ENCODE measurements around the gene ARSJ. TPM values are rescaled to one million over a fixed set of nuclear protein-coding genes. Genes with fewer than 3 reads are reported as not detected.

Gene ARSJ
- total and polyA plus RNA-seq, 11 donors, result 0.30 to 7.0 (median 1.7) TPM

DNA sequence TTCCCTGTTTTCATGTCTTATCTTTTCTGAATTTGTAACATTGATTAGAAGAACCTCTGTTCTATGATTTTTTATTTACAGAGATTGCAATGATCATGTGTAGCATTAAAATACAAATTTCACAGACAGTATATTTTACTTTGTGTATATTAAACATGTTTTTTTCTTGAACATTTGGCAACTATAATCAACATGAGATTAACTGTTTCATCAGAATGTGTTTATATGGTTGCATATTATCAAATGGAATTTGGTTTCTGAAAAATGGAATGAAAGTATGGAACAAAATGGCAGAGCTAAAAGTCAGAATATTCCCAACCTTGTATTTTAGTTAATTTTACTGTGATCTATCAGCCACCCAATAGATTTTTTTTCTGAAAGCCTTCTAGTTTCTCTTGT, 19.9 kb downstream of the ARSJ start:
- H3K36me3 ChIP-seq, result no peaks in the 10 kb centered on the region
- ATAC-seq (no peak), DNase-seq (no peak)
- intact Hi-C loops (cut with DNase I), result loop anchor here in 5 of 10 donors (10.0 kb wide), 3 partner anchors 115 to 425 kb away; no protein-coding TSS in a partner anchor
- TF ChIP-seq, protein P1, sequence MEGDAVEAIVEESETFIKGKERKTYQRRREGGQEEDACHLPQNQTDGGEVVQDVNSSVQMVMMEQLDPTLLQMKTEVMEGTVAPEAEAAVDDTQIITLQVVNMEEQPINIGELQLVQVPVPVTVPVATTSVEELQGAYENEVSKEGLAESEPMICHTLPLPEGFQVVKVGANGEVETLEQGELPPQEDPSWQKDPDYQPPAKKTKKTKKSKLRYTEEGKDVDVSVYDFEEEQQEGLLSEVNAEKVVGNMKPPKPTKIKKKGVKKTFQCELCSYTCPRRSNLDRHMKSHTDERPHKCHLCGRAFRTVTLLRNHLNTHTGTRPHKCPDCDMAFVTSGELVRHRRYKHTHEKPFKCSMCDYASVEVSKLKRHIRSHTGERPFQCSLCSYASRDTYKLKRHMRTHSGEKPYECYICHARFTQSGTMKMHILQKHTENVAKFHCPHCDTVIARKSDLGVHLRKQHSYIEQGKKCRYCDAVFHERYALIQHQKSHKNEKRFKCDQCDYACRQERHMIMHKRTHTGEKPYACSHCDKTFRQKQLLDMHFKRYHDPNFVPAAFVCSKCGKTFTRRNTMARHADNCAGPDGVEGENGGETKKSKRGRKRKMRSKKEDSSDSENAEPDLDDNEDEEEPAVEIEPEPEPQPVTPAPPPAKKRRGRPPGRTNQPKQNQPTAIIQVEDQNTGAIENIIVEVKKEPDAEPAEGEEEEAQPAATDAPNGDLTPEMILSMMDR (IDR thresholded peaks at IDR 0.05), result no peak
- no peak for TF ChIP-seq POLR2A (IDR thresholded peaks at IDR 0.05)
- H3K4me1 ChIP-seq, result peaks cover 0 to 12% (median 0%) of the 10 kb centered on the region in 12 donors
- no peaks in the 10 kb centered on the region for H3K9me3 ChIP-seq
- no peaks in the 10 kb centered on the region for H3K27me3 ChIP-seq
- peak overlapping the region in 2 of 12 donors; percentile 8 to 22 for H3K27ac ChIP-seq
- H3K4me3 ChIP-seq, result no peak overlapping the region

DNA sequence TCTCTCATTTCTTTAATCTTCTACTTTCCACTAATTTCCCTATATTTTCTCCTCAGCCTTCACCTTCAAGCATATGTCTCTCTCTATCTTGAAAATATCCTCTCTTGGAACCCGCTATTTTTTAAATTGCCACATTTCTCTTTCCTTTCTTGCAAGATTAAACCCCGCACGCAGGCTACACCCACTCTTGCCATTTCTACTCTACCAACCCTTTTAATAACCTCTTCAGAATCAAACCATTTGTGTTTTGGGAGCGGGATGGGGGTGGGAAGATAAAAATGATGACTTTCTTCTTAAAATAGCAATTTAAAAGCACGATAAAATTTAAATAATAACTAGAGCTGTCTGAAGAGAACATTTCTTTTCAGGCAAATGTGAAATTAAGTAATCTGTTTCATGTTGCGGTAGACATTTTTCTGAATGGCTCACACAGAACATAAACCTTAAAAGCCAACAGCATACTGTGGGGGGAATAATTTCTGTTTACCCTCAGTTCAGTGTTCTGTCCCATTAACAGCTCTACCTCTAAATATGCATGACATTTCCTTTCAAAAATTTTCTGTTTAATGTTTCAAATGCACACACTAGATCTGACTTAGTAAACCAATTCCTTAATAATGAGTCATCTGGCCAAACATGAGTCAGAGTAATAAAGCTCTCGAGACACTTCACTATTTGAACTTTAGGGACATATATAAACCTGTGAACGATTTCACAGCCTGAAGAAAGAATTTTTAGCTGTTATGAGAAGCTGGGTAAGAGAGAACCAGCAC, 20.5 kb downstream of the ARSJ start:
- peak in 3 of 4 donors; percentile 56 to 86 (median 58) for ATAC-seq

DNA sequence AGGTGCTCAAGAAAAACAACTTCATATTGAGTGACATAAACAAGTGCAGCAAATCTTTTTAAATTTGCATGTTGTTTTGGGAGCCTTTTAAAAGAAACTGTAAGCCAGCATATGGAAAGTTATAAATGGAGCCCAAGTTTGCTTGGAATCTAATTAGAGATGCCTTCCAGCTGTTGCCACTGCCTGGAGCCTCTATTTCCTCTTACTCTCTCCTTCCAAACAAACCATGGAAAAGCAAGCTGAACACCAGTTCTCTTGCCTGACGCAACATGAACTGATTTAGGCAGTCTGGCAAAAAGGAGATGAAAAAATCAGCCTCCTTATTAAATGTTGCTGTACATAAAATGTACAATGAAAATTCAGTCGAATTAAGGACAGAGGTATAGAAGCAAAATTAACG, 21.5 kb downstream of the ARSJ start:
- Histone ChIP-seq H3K36me3 (no peaks in the 10 kb centered on the region), H3K27me3 (no peaks in the 10 kb centered on the region), H3K27ac (no peak overlapping the region), H3K4me3 (no peak overlapping the region), H3K4me1 (peaks cover 0 to 12% (median 0%) of the 10 kb centered on the region in 12 donors), H3K9me3 (no peaks in the 10 kb centered on the region)
- ATAC-seq (peak in 2 of 4 donors; percentile 42 to 51), DNase-seq (no peak)
- 82 to 87% (median 87%) methylated on average over 3 of the region's 3 CpGs for WGBS, 4 donors
- intact Hi-C loops (cut with DNase I), result loop anchor here in 5 of 10 donors (10.0 kb wide), 3 partner anchors 117 to 427 kb away; no protein-coding TSS in a partner anchor
- TF ChIP-seq, protein P1 (IDR thresholded peaks at IDR 0.05), result no peak
- TF ChIP-seq POLR2A (IDR thresholded peaks at IDR 0.05), result no peak

More for the DNA sequence above, 20.5 kb downstream of the ARSJ start:
- DNase-seq, result no peak
- H3K4me1 ChIP-seq, result peaks cover 0 to 12% (median 0%) of the 10 kb centered on the region in 12 donors
- WGBS, 4 donors, result 59 to 65% (median 61%) methylated on average over 8 of the region's 8 CpGs
- H3K36me3 ChIP-seq, result no peaks in the 10 kb centered on the region
- H3K9me3 ChIP-seq, result no peaks in the 10 kb centered on the region
- peak overlapping the region in 1 of 12 donors; percentile 6 for H3K4me3 ChIP-seq
- intact Hi-C loops (cut with DNase I), result loop anchor here in 5 of 10 donors (10.0 kb wide), 3 partner anchors 116 to 426 kb away; no protein-coding TSS in a partner anchor
- TF ChIP-seq, protein P1 (IDR thresholded peaks at IDR 0.05), result no peak
- TF ChIP-seq POLR2A (IDR thresholded peaks at IDR 0.05), result no peak
- H3K27me3 ChIP-seq, result no peaks in the 10 kb centered on the region
- H3K27ac ChIP-seq, result peak overlapping the region in 2 of 12 donors; percentile 8 to 22

DNA sequence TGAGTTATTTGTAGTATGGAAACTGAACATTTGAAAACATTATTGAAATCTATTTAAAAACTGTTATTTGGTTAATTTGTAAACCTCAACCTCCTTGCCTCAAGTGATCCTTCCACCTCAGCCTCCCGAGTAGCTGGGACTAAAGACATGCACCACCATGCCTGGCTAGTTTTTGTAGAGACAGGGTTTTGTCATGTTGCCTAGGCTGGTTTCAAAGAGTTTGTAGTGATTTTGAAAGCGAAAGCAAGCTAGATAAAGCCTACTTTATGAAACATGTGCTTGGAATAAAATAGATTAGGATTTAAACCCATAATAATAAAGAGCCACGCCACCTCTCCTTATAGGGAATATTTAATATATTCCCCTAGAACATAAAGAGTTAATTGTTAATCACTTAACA, 23.5 kb downstream of the ARSJ start:
- no peak overlapping the region for H3K4me3 ChIP-seq
- 82 to 92% (median 88%) methylated on average over 3 of the region's 3 CpGs for WGBS, 4 donors
- H3K27me3 ChIP-seq, result no peaks in the 10 kb centered on the region
- H3K27ac ChIP-seq, result no peak overlapping the region
- no peak for DNase-seq
- intact Hi-C loops (cut with DNase I), result loop anchor here in 5 of 10 donors (10.0 kb wide), 3 partner anchors 119 to 429 kb away; no protein-coding TSS in a partner anchor
- H3K9me3 ChIP-seq, result no peaks in the 10 kb centered on the region
- no peaks in the 10 kb centered on the region for H3K36me3 ChIP-seq
- no peak for ATAC-seq
- H3K4me1 ChIP-seq, result peaks cover 0 to 20% (median 7%) of the 10 kb centered on the region in 12 donors
- TF ChIP-seq, protein P1 (IDR thresholded peaks at IDR 0.05), result no peak
- TF ChIP-seq POLR2A (IDR thresholded peaks at IDR 0.05), result no peak

Measured in heart left ventricle (tissue), 16 donors.